IPS-18a (cell line): ENCODE results near the gene CC2D1A.

Experiments used
- H3K27ac ChIP-seq: one replicate; pipeline ENCODE4 v1.5.1; 2013; ENCODE audit warnings: low read length
- H3K27me3 ChIP-seq: one replicate; pipeline ENCODE4 v1.6.1; 2013; ENCODE audit warnings: mild to moderate bottlenecking, low read length; ENCODE audit not compliant: control insufficient read depth, insufficient read depth
- H3K36me3 ChIP-seq: one replicate; pipeline ENCODE4 v1.6.1; 2013; ENCODE audit warnings: low read depth, low read length; ENCODE audit not compliant: control insufficient read depth
- H3K4me1 ChIP-seq: one replicate; pipeline ENCODE4 v1.6.1; 2013; ENCODE audit warnings: low read depth, low read length; ENCODE audit not compliant: control insufficient read depth
- H3K4me3 ChIP-seq: one replicate; pipeline ENCODE4 v1.5.1; 2013; ENCODE audit warnings: low read length
- H3K9ac ChIP-seq: one replicate; pipeline ENCODE4 v1.6.1; 2013; ENCODE audit warnings: mild to moderate bottlenecking, low read length, moderate library complexity
- H3K9me3 ChIP-seq: one replicate; pipeline ENCODE4 v1.6.1; 2013; ENCODE audit warnings: low read depth, low read length; ENCODE audit not compliant: control insufficient read depth

Gene CC2D1A

GRCh38 chr19:13951799-13952153 is 45.8 kb downstream of the CC2D1A start:
- no peak overlapping the region for H3K9ac ChIP-seq

GRCh38 chr19:13952154-13952930 is 46.3 kb downstream of the CC2D1A start, which contains the start of gene DCAF15:
Gene DCAF15, plus strand, starts transcription at chr19:13952509. Its CDS starts 4 bp downstream, at chr19:13952513.
- H3K27me3 ChIP-seq, result no peaks in the 10 kb centered on the region
- no peaks in the 10 kb centered on the region for H3K4me1 ChIP-seq
- peak within 1 kb of the TSS; percentile 67 for H3K4me3 ChIP-seq
- H3K9ac ChIP-seq, result peak within 1 kb of the TSS; percentile 84
- H3K36me3 ChIP-seq, result peaks cover 31% of the 10 kb centered on the region
- H3K9me3 ChIP-seq, result no peaks in the 10 kb centered on the region
- H3K27ac ChIP-seq, result peak within 1 kb of the TSS; percentile 75

More at GRCh38 chr19:13951799-13952153, 45.8 kb downstream of the CC2D1A start:
- Histone ChIP-seq H3K27ac (no peak overlapping the region), H3K36me3 (peaks cover 26% of the 10 kb centered on the region), H3K27me3 (no peaks in the 10 kb centered on the region), H3K4me3 (peak overlapping the region; percentile 36), H3K4me1 (no peaks in the 10 kb centered on the region), H3K9me3 (no peaks in the 10 kb centered on the region)

- Histone ChIP-seq H3K36me3 (peaks cover 38% of the 10 kb centered on the region), H3K9ac (peak overlapping the region; percentile 55), H3K4me1 (no peaks in the 10 kb centered on the region), H3K27me3 (no peaks in the 10 kb centered on the region), H3K4me3 (peak overlapping the region; percentile 67), H3K9me3 (no peaks in the 10 kb centered on the region), H3K27ac (peak overlapping the region; percentile 29)
These were observed 47.0 kb downstream of the CC2D1A start for GRCh38 chr19:13952931-13953531.

GRCh38 chr19:13954185-13954584 is 48.2 kb downstream of the CC2D1A start:
- H3K4me1 ChIP-seq, result no peaks in the 10 kb centered on the region
- H3K9ac ChIP-seq, result no peak overlapping the region
- H3K36me3 ChIP-seq, result peaks cover 47% of the 10 kb centered on the region
- H3K9me3 ChIP-seq, result no peaks in the 10 kb centered on the region
- no peak overlapping the region for H3K27ac ChIP-seq
- H3K27me3 ChIP-seq, result no peaks in the 10 kb centered on the region
- H3K4me3 ChIP-seq, result no peak overlapping the region

- H3K9ac ChIP-seq, result no peak overlapping the region
- H3K4me3 ChIP-seq, result no peak overlapping the region
- H3K9me3 ChIP-seq, result no peaks in the 10 kb centered on the region
- no peaks in the 10 kb centered on the region for H3K4me1 ChIP-seq
- peaks cover 59% of the 10 kb centered on the region for H3K36me3 ChIP-seq
- no peak overlapping the region for H3K27ac ChIP-seq
- H3K27me3 ChIP-seq, result no peaks in the 10 kb centered on the region
These were observed 49.8 kb downstream of the CC2D1A start for GRCh38 chr19:13955662-13956364.

- H3K4me3 ChIP-seq, result no peak overlapping the region
- H3K9ac ChIP-seq, result no peak overlapping the region
- H3K27me3 ChIP-seq, result no peaks in the 10 kb centered on the region
- no peak overlapping the region for H3K27ac ChIP-seq
- H3K9me3 ChIP-seq, result no peaks in the 10 kb centered on the region
- H3K36me3 ChIP-seq, result peaks cover 60% of the 10 kb centered on the region
- no peaks in the 10 kb centered on the region for H3K4me1 ChIP-seq
These were observed 50.4 kb downstream of the CC2D1A start for GRCh38 chr19:13956365-13956744.

GRCh38 chr19:13957051-13957450 is 51.0 kb downstream of the CC2D1A start:
- Histone ChIP-seq H3K27ac (no peak overlapping the region), H3K36me3 (peaks cover 60% of the 10 kb centered on the region), H3K27me3 (no peaks in the 10 kb centered on the region), H3K9ac (no peak overlapping the region), H3K9me3 (no peaks in the 10 kb centered on the region), H3K4me3 (no peak overlapping the region), H3K4me1 (no peaks in the 10 kb centered on the region)

GRCh38 chr19:13958043-13958442 is 52.0 kb downstream of the CC2D1A start:
- Histone ChIP-seq H3K27me3 (no peaks in the 10 kb centered on the region), H3K9ac (no peak overlapping the region), H3K4me1 (no peaks in the 10 kb centered on the region), H3K36me3 (peaks cover 60% of the 10 kb centered on the region), H3K9me3 (no peaks in the 10 kb centered on the region), H3K4me3 (no peak overlapping the region), H3K27ac (no peak overlapping the region)

- Histone ChIP-seq H3K9ac (no peak overlapping the region), H3K4me3 (no peak overlapping the region), H3K36me3 (peaks cover 58% of the 10 kb centered on the region), H3K27ac (no peak overlapping the region), H3K9me3 (no peaks in the 10 kb centered on the region), H3K4me1 (no peaks in the 10 kb centered on the region), H3K27me3 (no peaks in the 10 kb centered on the region)
These were observed 53.4 kb downstream of the CC2D1A start for GRCh38 chr19:13959141-13959961.

- no peak overlapping the region for H3K9ac ChIP-seq
- no peak overlapping the region for H3K27ac ChIP-seq
- peaks cover 56% of the 10 kb centered on the region for H3K36me3 ChIP-seq
- no peak overlapping the region for H3K4me3 ChIP-seq
- H3K4me1 ChIP-seq, result no peaks in the 10 kb centered on the region
- no peaks in the 10 kb centered on the region for H3K9me3 ChIP-seq
- H3K27me3 ChIP-seq, result no peaks in the 10 kb centered on the region
These were observed 54.2 kb downstream of the CC2D1A start for GRCh38 chr19:13959962-13960862.
